ENCODE data around the gene PTPN9.

Gene PTPN9

GRCh38 chr15:75420698-75421097 is 158.4 kb downstream of the PTPN9 start:
- DNase-seq (ENCODE audit: low read depth), result peak; percentile 13
- no peak overlapping the region for H3K4me3 ChIP-seq (ENCODE audit: low read depth, low read length)
- TF ChIP-seq, protein P1, sequence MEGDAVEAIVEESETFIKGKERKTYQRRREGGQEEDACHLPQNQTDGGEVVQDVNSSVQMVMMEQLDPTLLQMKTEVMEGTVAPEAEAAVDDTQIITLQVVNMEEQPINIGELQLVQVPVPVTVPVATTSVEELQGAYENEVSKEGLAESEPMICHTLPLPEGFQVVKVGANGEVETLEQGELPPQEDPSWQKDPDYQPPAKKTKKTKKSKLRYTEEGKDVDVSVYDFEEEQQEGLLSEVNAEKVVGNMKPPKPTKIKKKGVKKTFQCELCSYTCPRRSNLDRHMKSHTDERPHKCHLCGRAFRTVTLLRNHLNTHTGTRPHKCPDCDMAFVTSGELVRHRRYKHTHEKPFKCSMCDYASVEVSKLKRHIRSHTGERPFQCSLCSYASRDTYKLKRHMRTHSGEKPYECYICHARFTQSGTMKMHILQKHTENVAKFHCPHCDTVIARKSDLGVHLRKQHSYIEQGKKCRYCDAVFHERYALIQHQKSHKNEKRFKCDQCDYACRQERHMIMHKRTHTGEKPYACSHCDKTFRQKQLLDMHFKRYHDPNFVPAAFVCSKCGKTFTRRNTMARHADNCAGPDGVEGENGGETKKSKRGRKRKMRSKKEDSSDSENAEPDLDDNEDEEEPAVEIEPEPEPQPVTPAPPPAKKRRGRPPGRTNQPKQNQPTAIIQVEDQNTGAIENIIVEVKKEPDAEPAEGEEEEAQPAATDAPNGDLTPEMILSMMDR (IDR thresholded peaks at IDR 0.05; ENCODE audit: low read depth, low read length, missing control alignments), result no peak
- in situ Hi-C loops (cut with HindIII; ENCODE audit: low sequenced_read_pairs), result no loop called here

GRCh38 chr15:75416584-75416983 is 162.5 kb downstream of the PTPN9 start:
- no peak overlapping the region for H3K4me3 ChIP-seq (ENCODE audit: low read depth, low read length)
- DNase-seq (ENCODE audit: low read depth), result no peak
- TF ChIP-seq, protein P1 (IDR thresholded peaks at IDR 0.05; ENCODE audit: low read depth, low read length, missing control alignments), result no peak
- in situ Hi-C loops (cut with HindIII; ENCODE audit: low sequenced_read_pairs), result loop anchor here (5.0 kb wide), 1 partner anchor 34 kb away; no protein-coding TSS in a partner anchor
